ENCODE measurements around the gene ZSCAN25. TPM values are rescaled to one million over a fixed set of nuclear protein-coding genes. Genes with fewer than 3 reads are reported as not detected.
"Not testable (repeated sequence)": the region's sequence is repeated elsewhere in the genome, so short reads cannot be mapped to it uniquely, and the experiment has no call there.

The ZSCAN25 gene
- total RNA-seq, 1 donor from 2014 or later: 16.5 TPM

DNA sequence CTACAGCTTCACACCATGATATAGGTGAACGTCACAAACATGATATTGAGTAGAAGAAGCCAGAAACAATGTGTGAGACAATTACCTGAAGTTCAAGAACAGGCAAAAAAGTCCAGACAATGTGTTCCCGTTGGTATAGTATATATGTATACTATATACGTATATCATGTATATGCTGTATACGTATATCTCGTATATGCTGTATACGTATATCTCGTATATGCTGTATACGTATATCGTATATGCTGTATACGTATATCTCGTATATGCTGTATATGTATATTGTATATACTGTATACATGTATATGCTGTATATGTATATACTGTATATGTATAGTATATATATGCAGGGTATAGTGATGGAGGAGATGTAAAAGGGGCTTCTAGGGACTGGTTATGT, 10.8 kb downstream of the ZSCAN25 start:
- no peak for ATAC-seq
- H3K4me1 ChIP-seq: peaks cover 3% of the 10 kb centered on the region
- H3K27ac ChIP-seq: no peak overlapping the region
- intact Hi-C loops (cut with DNase I): no loop called here
- no peaks in the 10 kb centered on the region for H3K9me3 ChIP-seq
- TF ChIP-seq, protein P1, sequence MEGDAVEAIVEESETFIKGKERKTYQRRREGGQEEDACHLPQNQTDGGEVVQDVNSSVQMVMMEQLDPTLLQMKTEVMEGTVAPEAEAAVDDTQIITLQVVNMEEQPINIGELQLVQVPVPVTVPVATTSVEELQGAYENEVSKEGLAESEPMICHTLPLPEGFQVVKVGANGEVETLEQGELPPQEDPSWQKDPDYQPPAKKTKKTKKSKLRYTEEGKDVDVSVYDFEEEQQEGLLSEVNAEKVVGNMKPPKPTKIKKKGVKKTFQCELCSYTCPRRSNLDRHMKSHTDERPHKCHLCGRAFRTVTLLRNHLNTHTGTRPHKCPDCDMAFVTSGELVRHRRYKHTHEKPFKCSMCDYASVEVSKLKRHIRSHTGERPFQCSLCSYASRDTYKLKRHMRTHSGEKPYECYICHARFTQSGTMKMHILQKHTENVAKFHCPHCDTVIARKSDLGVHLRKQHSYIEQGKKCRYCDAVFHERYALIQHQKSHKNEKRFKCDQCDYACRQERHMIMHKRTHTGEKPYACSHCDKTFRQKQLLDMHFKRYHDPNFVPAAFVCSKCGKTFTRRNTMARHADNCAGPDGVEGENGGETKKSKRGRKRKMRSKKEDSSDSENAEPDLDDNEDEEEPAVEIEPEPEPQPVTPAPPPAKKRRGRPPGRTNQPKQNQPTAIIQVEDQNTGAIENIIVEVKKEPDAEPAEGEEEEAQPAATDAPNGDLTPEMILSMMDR (IDR thresholded peaks at IDR 0.05): no peak
- H3K4me3 ChIP-seq: no peak overlapping the region
- H3K36me3 ChIP-seq: peaks cover 99% of the 10 kb centered on the region
- no peak for DNase-seq
- H3K27me3 ChIP-seq (ENCODE audit: low read depth): no peaks in the 10 kb centered on the region

- ATAC-seq (no peak), DNase-seq (no peak)
- no peak overlapping the region for H3K27ac ChIP-seq
- intact Hi-C loops (cut with DNase I): no loop called here
- H3K27me3 ChIP-seq (ENCODE audit: low read depth): no peaks in the 10 kb centered on the region
- peaks cover 3% of the 10 kb centered on the region for H3K4me1 ChIP-seq
- TF ChIP-seq, protein P1 (IDR thresholded peaks at IDR 0.05): no peak
- H3K9me3 ChIP-seq: no peaks in the 10 kb centered on the region
- peaks cover 93% of the 10 kb centered on the region for H3K36me3 ChIP-seq
- H3K4me3 ChIP-seq: no peak overlapping the region
Measured at GRCh38 chr7:99628471-99629465, 12.0 kb downstream of the ZSCAN25 start.

DNA sequence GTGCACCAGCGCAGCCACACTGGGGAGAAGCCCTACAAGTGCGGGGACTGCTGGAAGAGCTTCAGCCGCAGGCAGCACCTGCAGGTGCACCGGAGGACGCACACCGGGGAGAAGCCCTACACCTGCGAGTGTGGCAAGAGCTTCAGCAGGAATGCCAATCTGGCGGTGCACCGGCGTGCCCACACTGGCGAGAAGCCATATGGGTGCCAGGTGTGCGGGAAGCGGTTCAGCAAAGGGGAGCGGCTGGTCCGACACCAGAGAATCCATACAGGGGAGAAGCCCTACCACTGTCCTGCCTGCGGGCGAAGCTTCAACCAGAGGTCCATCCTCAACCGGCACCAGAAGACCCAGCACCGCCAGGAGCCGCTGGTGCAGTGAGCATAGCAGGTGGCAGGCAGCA, 12.9 kb downstream of the ZSCAN25 start:
- no peaks in the 10 kb centered on the region for H3K27me3 ChIP-seq (ENCODE audit: low read depth)
- TF ChIP-seq, protein P1 (IDR thresholded peaks at IDR 0.05): no peak
- H3K4me1 ChIP-seq: peaks cover 3% of the 10 kb centered on the region
- no peak overlapping the region for H3K27ac ChIP-seq
- ATAC-seq (peak in 1 of 2 donors; percentile 17), DNase-seq (no peak)
- no peaks in the 10 kb centered on the region for H3K9me3 ChIP-seq
- intact Hi-C loops (cut with DNase I): no loop called here
- H3K36me3 ChIP-seq: peaks cover 93% of the 10 kb centered on the region
- H3K4me3 ChIP-seq: no peak overlapping the region

DNA sequence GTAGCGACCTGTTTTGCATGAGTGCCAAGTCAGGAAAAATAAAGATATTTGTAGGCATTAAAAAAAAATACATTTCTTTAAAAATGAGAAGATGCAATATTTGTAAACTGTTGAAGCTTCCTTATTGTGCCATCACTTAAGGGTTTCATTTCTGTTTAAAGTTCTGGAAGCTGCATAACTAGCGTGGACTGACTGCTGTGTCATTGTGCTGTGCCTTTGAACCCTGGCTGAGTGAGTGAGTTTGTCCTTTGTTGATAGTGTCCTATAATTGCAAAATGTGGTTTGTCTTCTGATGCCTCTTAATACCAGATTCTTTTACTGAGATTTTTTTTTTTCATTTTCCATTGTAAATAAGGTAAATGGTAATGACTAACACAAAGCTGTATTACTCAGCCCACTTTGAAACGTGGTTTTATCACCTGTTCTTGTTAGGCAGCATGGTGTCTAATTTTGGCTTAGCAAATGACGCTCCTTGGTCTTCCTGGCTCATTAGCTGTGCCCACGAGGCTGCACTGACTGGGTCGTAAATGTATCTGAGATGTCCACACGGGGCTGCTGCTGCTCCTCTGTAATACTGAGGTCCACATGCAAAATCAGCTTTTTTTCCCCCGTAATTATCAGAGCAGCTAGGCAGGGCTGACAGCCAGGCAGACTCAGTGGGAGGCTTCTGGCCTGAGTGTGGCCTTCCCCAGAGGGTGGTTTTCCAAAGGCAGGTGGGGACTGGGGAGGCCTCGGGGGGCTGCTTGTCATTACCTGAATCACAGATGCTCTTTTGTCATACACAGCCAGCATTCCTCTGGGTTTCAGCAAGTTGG, 14.8 kb downstream of the ZSCAN25 start:
- ATAC-seq: peak; percentile 45 to 59
- H3K4me3 ChIP-seq: no peak overlapping the region
- intact Hi-C loops (cut with DNase I): no loop called here
- no peaks in the 10 kb centered on the region for H3K27me3 ChIP-seq (ENCODE audit: low read depth)
- TF ChIP-seq, protein P1 (IDR thresholded peaks at IDR 0.05): peak; percentile 12
- no peak overlapping the region for H3K27ac ChIP-seq
- peaks cover 74% of the 10 kb centered on the region for H3K36me3 ChIP-seq
- peaks cover 3% of the 10 kb centered on the region for H3K4me1 ChIP-seq
- DNase-seq: no peak
- H3K9me3 ChIP-seq: no peaks in the 10 kb centered on the region

DNA sequence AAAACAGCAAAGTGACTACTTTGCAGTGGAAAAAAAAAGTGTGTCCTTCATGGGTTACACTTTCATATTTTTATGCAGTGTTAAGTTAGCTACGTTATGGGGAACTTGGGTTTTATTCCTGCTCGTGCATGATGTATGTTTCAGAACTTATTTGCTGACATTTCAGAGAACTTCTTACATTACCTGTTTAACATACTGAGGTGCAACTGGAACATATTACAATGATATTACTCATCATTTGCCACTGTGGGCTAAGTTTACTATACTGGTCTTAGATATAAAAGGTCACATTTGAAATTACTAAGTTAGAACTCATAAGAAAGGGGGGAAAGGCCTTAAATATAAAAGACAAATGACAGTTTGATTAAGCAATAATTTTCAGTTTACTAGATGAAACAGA, 20.7 kb downstream of the ZSCAN25 start:
- H3K4me3 ChIP-seq; H3K4me1 ChIP-seq; H3K9me3 ChIP-seq; intact Hi-C loops (cut with DNase I); ATAC-seq; H3K27ac ChIP-seq; DNase-seq; H3K27me3 ChIP-seq (ENCODE audit: low read depth): not testable (repeated sequence)
- H3K36me3 ChIP-seq: peaks cover 16% of the 10 kb centered on the region

Measured in lower lobe of right lung (tissue), 2 donors.